HL-60 (cell line): Measurements from ENCODE around the gene CLEC4F.

Experiments
- DNase-seq, 2 experiments: peaks; one replicate each; pipeline ENCODE4 v3.0.0-alpha.2; 2010 to 2020; ENCODE audit warnings: low read depth in 1 of 2, low spot score in 1 of 2
- H3K27ac ChIP-seq: fragments of 250-450 bp; sonication (Bioruptor Pico); replicated peaks from 2 replicates; pipeline ENCODE4 v1.5.1; 2020; ENCODE audit warnings: mild to moderate bottlenecking, moderate library complexity
- H3K27me3 ChIP-seq: fragments of 250-450 bp; sonication (Bioruptor Pico); 2 replicates; pipeline ENCODE4 v1.5.1; 2021; ENCODE audit warnings: mild to moderate bottlenecking, moderate library complexity; ENCODE audit not compliant: insufficient read depth, poor library complexity, severe bottlenecking
- H3K4me3 ChIP-seq: replicated peaks from 2 replicates; pipeline ENCODE4 v1.5.1; 2011; ENCODE audit warnings: mild to moderate bottlenecking, control low read depth, low read length; ENCODE audit not compliant: insufficient read depth
- CTCF ChIP-seq: IDR thresholded peaks from one replicate; pipeline ENCODE4 v1.5.1; 2011; ENCODE audit warnings: low read length, control low read depth, inconsistent platforms; ENCODE audit not compliant: insufficient read depth
- GABPA ChIP-seq: IDR thresholded peaks from 2 replicates; pipeline ENCODE4 v1.6.1; 2012; ENCODE audit warnings: low read depth
- POLR2AphosphoS5 ChIP-seq: IDR thresholded peaks from 2 replicates; pipeline ENCODE4 v1.6.1; 2012; ENCODE audit warnings: low read depth
- REST ChIP-seq: IDR thresholded peaks from 2 replicates; pipeline ENCODE4 v1.6.1; 2012; ENCODE audit warnings: low read depth; ENCODE audit not compliant: insufficient replicate concordance
- SPI1 ChIP-seq: IDR thresholded peaks from 2 replicates; pipeline ENCODE4 v1.6.1; 2012; ENCODE audit warnings: low read depth, mild to moderate bottlenecking, borderline replicate concordance

The CLEC4F gene

GRCh38 chr2:70828115-70828514 is 7.7 kb upstream of the CLEC4F start:
- no peak for TF ChIP-seq GABPA
- TF ChIP-seq REST, result no peak
- no peak for TF ChIP-seq POLR2AphosphoS5
- no peak for TF ChIP-seq SPI1
- no peak for TF ChIP-seq CTCF
- no peak overlapping the region for H3K27ac ChIP-seq
- no peaks in the 10 kb centered on the region for H3K27me3 ChIP-seq
- no peak overlapping the region for H3K4me3 ChIP-seq
- DNase-seq, result no peak

GRCh38 chr2:70827388-70827787 is 7.0 kb upstream of the CLEC4F start:
- H3K27me3 ChIP-seq, result no peaks in the 10 kb centered on the region
- DNase-seq, result no peak
- no peak overlapping the region for H3K4me3 ChIP-seq
- no peak overlapping the region for H3K27ac ChIP-seq
- peak; percentile 88 for TF ChIP-seq SPI1
- no peak for TF ChIP-seq POLR2AphosphoS5

GRCh38 chr2:70826696-70827350 is 6.4 kb upstream of the CLEC4F start:
- TF ChIP-seq SPI1, result no peak
- no peak for TF ChIP-seq CTCF
- no peak for TF ChIP-seq GABPA
- TF ChIP-seq REST, result no peak
- TF ChIP-seq POLR2AphosphoS5, result no peak
- no peak overlapping the region for H3K4me3 ChIP-seq
- no peaks in the 10 kb centered on the region for H3K27me3 ChIP-seq
- no peak overlapping the region for H3K27ac ChIP-seq
- no peak for DNase-seq

- H3K27me3 ChIP-seq, result no peaks in the 10 kb centered on the region
- TF ChIP-seq CTCF (no peak), REST (no peak), POLR2AphosphoS5 (no peak), SPI1 (no peak), GABPA (no peak)
- no peak overlapping the region for H3K4me3 ChIP-seq
- no peak overlapping the region for H3K27ac ChIP-seq
- DNase-seq, result no peak
Measured at GRCh38 chr2:70823249-70823648, 2.9 kb upstream of the CLEC4F start.
